NCI-H446 treated with DMSO at 0.1 percent for 48 hours (cell line): ENCODE results near the gene CFC1.
"Not testable (repeated sequence)": the region's sequence is repeated elsewhere in the genome, so short reads cannot be mapped to it uniquely, and the experiment has no call there.

Experiments
- DNase-seq: peaks from one replicate; lab custom pipeline; 2025; lab: John Stamatoyannopoulos, UW

Gene CFC1

GRCh38 chr2:130599393-130599792 is at the start of gene CFC1:
Gene CFC1, minus strand, starts transcription at chr2:130599575. Its CDS starts 288 bp downstream, at chr2:130599287.
- DNase-seq = not testable (repeated sequence)

- DNase-seq = not testable (repeated sequence)
These were observed 42.3 kb upstream of the CFC1 start for GRCh38 chr2:130641688-130642087.

GRCh38 chr2:130638973-130639372 is 39.6 kb upstream of the CFC1 start:
- DNase-seq = not testable (repeated sequence)

- DNase-seq = not testable (repeated sequence)
These were observed 29.6 kb upstream of the CFC1 start for GRCh38 chr2:130628784-130629475.

- DNase-seq = not testable (repeated sequence)
These were observed 11.8 kb upstream of the CFC1 start, which contains the start of gene POTEJ for GRCh38 chr2:130611140-130611539. Gene POTEJ, plus strand, starts transcription at chr2:130611440. Its CDS starts 93 bp downstream, at chr2:130611533.

GRCh38 chr2:130610486-130610885 is 11.1 kb upstream of the CFC1 start:
- not testable (repeated sequence) for DNase-seq

- not testable (repeated sequence) for DNase-seq
These were observed 9.9 kb upstream of the CFC1 start for GRCh38 chr2:130609002-130609920.

GRCh38 chr2:130608276-130609001 is 9.1 kb upstream of the CFC1 start:
- not testable (repeated sequence) for DNase-seq

GRCh38 chr2:130601648-130602302 is 2.4 kb upstream of the CFC1 start:
- DNase-seq = not testable (repeated sequence)

- not testable (repeated sequence) for DNase-seq
These were observed 551 bp upstream of the CFC1 start for GRCh38 chr2:130599926-130600325.

- DNase-seq = not testable (repeated sequence)
These were observed 912 bp downstream of the CFC1 start for GRCh38 chr2:130598463-130598862.

GRCh38 chr2:130597994-130598393 is 1.4 kb downstream of the CFC1 start:
- DNase-seq = not testable (repeated sequence)

- DNase-seq = not testable (repeated sequence)
These were observed 2.6 kb downstream of the CFC1 start for GRCh38 chr2:130596757-130597156.

GRCh38 chr2:130594011-130594410 is 5.4 kb downstream of the CFC1 start:
- not testable (repeated sequence) for DNase-seq

- DNase-seq = not testable (repeated sequence)
These were observed 6.5 kb downstream of the CFC1 start for GRCh38 chr2:130592791-130593414.

- DNase-seq = not testable (repeated sequence)
These were observed 8.5 kb downstream of the CFC1 start for GRCh38 chr2:130590842-130591359.

- DNase-seq = not testable (repeated sequence)
These were observed 9.1 kb downstream of the CFC1 start for GRCh38 chr2:130590170-130590841.

GRCh38 chr2:130588688-130589458 is 10.5 kb downstream of the CFC1 start:
- not testable (repeated sequence) for DNase-seq

- not testable (repeated sequence) for DNase-seq
These were observed 14.6 kb downstream of the CFC1 start for GRCh38 chr2:130584726-130585125.
